Measurements from ENCODE around the gene AMOTL2. TPM values are rescaled to one million over a fixed set of nuclear protein-coding genes. Genes with fewer than 3 reads are reported as not detected.

Gene AMOTL2
- total RNA-seq, 1 experiment from 2014 or later: 172 TPM

DNA sequence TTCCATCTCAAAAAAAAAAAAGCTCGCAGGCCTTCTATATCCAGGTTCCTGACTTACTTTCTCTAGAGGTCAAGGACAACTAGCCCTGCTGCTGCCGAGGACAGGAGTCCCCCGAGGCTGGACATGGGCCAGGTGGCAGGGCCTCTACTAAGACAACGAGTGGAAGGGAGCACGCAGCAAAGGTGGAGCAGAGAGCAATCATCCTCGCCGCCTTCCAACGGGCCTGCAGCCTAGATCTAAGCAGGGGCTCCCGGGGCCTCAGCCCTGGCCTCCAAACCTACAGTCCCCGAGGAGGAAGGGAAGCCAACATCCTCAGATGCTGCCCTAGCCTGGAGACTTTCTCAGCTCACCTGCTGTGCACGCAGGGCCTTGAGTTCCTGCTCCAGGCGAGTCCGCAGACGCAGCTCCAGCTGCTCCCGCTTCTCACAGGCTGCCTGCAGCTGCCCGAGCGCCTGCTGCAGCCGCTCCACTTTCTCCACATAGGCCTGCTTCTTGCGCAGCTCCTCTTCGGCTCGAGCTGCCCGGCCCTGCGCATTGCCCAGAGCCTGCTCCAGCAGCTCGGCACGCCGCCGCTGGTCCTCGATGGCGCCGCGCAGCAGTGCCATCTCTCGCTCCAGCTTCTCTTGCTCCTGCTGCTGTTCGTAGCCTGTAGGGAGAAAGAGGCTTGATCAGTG lies 12.9 kb downstream of the AMOTL2 start:
- Histone ChIP-seq H3K9me3 (no peaks in the 10 kb centered on the region), H3K4me3 (no peak overlapping the region), H3K36me3 (peaks cover 96% of the 10 kb centered on the region), H3K27me3 (no peaks in the 10 kb centered on the region)
- DNase-seq: no peak

DNA sequence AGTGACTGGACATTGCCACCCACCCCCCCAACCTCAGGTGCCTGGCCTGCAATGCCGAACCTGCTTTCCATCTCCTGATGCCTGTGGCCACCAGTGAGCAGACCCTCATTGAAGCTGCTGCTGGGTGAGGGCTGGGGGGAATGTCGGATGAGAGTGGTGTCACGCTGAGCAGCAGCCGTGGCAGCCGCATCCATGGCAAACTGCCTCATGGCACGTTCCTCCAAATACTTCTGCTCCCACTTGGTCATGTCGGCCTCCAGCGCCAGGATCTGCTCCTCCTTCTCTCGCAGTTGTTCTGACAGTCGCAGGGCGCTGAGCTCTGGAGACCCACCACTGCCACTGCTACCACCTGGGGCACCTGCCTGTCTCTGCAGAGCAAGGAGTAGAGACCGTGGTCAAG lies 14.2 kb downstream of the AMOTL2 start:
- no peaks in the 10 kb centered on the region for H3K9me3 ChIP-seq
- H3K4me3 ChIP-seq: no peak overlapping the region
- H3K36me3 ChIP-seq: peaks cover 96% of the 10 kb centered on the region
- no peak for DNase-seq
- no peaks in the 10 kb centered on the region for H3K27me3 ChIP-seq

DNA sequence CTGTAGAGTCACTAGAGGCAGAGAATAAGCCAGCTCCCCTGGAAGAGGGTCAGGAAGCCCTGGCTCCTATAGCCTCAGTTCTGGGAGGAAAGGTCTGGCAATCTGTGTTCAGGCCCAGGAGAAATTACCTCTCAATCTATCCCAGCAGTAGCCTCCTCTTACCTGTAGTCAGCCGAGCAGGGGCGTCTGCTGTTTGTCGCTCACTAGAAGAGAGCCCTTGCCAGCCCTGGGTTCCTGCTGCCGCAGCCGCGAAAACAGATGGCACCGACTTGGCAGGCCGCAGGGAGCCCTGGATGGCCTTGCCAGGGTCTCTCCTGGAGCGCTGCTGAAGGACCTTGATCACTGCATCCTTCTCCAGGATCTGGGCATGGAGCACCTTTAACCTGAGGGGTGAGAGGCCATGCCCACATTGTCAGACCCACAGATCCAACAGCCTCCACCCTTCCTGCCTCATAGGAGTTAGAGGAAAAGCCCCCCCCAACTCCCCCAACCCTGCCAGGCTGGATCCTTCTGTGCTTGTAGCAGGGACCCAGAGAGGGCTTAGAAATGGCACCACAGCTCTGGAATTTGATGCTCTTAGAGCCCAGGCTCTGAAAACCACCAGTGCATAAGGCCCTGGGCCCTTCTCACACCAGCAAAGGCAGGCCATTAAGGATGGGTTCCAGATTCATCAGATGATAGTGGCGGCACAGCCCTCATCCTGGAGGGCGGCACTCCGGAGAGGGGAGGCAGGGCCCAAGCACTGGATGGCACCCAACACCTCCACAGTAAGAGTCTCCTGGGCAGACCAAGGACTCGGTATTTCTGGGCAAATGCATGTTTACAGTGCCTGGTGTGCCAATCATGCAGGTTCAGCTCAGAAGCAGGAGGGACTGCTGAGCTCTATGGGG lies 14.9 kb downstream of the AMOTL2 start:
- Histone ChIP-seq H3K36me3 (peaks cover 96% of the 10 kb centered on the region), H3K4me3 (no peak overlapping the region), H3K9me3 (no peaks in the 10 kb centered on the region), H3K27me3 (no peaks in the 10 kb centered on the region)
- DNase-seq: no peak

DNA sequence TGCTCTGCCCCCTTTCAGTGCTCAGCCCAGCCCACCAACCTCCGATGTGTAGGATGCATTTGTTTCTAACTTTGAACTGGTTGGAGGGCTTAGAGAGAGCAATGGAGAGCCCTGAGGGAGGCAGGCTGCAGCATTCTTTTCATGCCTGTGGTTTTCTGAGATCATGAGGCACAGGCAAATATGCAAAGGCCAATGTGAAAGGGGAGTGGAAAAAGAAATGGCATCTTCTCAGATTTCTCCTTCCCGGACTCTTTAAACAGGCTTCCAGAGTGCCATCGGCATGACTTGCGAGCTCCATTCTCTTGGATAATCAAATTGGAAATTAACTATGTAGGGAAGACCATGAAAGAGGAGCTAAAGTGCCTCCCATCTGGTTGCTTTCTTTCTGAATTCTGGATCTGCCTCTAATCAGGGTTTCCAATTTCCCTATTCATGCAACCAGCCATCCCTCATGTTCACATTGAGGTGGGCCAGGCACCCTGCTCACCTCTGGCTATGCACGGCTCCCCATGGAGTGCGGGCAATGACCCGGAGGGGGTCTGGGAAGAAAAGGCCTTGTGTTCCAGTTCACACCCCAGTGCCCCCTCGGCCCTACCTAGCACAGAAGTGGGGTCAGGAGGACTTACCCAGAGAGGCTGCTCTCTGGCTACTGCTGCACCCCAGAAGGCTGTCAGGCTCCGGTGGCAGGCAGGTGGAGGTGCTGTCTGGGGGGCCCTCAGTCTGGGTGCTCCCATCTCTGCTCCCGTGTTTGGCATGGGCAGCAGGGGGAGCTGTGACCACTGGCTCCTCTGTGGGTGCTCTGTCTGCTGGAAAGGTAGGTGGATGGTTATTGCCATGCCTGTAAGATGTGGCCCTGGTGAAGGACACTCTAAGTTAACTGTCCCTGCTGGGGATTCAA lies 16.1 kb downstream of the AMOTL2 start:
- Histone ChIP-seq H3K9me3 (no peaks in the 10 kb centered on the region), H3K4me3 (no peak overlapping the region), H3K36me3 (peaks cover 100% of the 10 kb centered on the region), H3K27me3 (no peaks in the 10 kb centered on the region)
- DNase-seq: peak; percentile 79

DNA sequence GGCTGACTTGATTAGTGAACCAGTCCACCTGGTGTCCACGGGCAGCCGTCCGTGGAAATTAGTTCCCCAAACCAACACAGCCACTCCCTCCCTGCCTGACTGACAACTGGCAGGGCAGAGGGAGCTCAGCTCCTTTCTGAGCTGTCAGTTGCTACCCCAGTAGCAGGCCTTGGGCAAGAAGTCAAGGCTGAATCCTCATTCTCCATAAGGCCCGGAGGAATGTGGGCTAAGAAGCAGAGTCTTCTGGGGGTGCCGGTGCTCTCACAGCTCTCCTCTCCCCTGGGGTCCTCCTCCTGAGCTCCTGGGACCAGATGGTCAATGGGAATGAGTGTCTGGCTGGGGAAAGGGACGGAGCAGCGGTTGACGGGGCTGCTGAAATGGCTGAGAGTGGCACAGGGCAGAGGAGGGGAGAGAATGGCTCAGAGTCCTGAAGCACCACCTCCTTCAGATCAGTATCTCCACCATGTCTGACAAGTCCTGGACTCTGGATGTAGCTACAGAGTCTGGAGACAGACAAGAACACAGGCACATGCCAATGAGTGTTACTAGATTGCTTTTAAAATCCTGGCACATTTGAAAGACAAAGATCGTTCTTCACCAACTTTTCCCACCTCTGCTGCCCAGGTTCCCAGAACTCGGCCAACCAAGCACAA lies 16.9 kb downstream of the AMOTL2 start:
- Histone ChIP-seq H3K9me3 (no peaks in the 10 kb centered on the region), H3K27me3 (no peaks in the 10 kb centered on the region), H3K4me3 (no peak overlapping the region), H3K36me3 (peaks cover 98% of the 10 kb centered on the region)
- DNase-seq: no peak

DNA sequence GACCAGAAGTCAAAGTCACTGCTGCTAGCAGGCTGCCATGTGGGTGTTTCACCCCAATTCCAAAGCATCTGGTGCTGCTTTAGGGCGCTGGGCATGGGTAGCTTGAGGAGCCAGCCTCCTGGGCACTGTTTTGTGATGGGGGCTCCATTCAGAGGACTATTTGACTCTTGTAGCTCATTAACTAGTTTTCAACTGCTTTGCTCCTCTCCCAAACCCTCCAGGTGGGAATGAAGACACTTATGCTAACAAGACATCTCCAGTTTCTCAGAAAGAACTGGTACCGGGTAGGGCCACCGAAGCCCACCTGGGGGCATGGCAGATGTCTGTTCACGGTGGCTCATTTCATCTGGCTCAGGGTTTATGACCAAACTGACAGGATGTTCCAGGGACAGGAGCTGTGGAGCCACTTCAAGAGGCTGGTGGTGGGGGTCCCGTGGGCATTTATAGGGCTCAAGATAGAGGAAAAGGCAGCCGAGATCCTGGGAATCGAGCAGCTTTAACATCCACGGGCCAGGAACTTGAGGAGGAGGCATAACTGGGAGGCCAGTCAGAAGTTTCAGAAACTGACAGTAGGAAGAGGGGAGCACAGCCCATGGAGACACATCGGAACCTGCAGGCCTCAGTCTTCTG lies 17.7 kb downstream of the AMOTL2 start:
- DNase-seq: no peak
- Histone ChIP-seq H3K9me3 (no peaks in the 10 kb centered on the region), H3K27me3 (no peaks in the 10 kb centered on the region), H3K4me3 (no peak overlapping the region), H3K36me3 (peaks cover 98% of the 10 kb centered on the region)

DNA sequence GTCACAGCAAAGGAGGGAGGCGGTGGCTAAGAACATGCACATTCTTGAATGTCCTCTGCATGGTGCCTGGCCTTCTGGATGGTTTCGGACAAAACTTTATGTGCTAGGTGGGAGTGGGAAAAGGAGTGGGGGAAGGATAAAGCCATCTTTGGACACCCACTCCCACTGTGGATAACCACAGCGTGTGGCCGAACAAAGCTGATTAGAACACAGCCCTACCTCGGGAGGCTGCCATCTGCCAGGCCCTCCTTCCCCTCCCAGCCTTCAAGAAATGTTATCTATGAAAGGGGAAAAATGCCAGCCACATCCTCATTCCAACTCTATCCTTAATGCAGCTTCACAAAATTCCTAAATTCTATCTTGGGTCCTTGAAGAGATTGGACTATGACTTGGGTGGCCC lies 18.8 kb downstream of the AMOTL2 start:
- no peak for DNase-seq
- peaks cover 91% of the 10 kb centered on the region for H3K36me3 ChIP-seq
- no peaks in the 10 kb centered on the region for H3K27me3 ChIP-seq
- no peaks in the 10 kb centered on the region for H3K9me3 ChIP-seq
- H3K4me3 ChIP-seq: no peak overlapping the region

DNA sequence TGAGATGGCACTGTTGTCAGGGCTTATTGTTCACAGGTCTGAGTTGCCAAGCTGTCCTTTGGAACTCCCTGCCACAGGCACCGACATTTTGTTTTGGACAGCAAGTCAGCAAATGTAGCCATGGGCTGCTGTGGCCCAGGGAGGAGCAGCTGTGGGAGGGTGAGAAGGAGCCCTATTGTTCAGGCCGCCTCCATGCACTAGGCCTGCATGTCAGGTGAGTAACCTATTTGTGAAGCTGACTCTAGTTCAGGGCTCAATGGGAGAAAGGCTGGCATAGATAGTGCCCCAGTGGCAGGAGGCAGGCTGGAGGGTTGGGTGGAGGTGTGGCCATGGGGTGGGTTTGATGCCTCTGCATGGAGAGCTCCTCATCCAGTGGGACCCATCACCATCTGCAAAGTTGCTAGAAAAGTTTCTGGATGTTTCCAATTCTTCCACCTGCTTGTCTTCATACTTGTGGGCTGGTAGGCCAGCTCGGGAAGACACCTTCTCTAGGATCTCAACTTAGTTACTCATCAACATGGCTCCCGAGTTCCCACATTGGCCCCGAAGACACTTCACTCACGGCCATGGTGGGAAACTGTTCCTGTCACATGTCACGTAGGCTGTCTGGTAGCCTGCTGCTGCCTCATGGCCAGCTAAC lies 19.5 kb downstream of the AMOTL2 start:
- peaks cover 85% of the 10 kb centered on the region for H3K36me3 ChIP-seq
- peak; percentile 24 for DNase-seq
- no peak overlapping the region for H3K4me3 ChIP-seq
- no peaks in the 10 kb centered on the region for H3K9me3 ChIP-seq
- no peaks in the 10 kb centered on the region for H3K27me3 ChIP-seq

DNA sequence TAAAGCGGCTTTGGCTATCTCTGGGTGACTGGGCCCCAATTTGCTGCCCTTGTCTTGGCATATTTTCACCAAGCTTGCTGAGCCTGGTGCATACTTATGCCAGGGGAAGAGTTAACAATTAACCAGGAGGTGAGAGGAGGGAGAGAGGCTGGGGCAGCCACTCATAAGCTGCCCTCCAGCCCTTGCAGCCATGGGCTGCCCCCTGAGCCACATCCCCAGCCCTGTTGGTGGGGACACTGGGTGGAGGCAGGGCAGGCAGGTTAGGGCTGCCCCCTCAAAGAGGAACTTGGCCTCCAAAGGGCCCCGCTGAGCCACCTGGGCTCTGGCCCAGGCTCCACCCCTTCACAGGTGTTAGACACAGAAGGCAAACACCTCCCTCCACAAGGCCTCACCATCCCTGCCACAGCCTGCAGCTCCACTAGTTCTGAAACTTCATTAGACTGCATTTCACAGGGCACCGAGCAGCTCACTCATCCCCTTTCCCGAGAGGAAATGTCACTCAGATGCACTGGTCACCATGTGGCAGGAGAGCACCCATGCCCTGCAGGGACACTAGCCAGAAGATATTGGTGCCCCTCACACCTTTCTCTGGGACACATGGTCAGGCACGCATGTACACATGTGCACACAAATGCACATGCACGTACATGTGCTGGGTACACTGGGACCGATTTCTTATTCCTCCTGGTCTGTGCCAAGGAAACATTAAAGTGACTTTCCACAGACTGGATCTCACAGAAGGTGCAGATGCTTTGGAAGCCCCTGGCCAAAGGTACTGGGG lies 20.2 kb downstream of the AMOTL2 start:
- H3K4me3 ChIP-seq: no peak overlapping the region
- H3K27me3 ChIP-seq: no peaks in the 10 kb centered on the region
- peaks cover 78% of the 10 kb centered on the region for H3K36me3 ChIP-seq
- H3K9me3 ChIP-seq: no peaks in the 10 kb centered on the region
- peak; percentile 17 for DNase-seq

DNA sequence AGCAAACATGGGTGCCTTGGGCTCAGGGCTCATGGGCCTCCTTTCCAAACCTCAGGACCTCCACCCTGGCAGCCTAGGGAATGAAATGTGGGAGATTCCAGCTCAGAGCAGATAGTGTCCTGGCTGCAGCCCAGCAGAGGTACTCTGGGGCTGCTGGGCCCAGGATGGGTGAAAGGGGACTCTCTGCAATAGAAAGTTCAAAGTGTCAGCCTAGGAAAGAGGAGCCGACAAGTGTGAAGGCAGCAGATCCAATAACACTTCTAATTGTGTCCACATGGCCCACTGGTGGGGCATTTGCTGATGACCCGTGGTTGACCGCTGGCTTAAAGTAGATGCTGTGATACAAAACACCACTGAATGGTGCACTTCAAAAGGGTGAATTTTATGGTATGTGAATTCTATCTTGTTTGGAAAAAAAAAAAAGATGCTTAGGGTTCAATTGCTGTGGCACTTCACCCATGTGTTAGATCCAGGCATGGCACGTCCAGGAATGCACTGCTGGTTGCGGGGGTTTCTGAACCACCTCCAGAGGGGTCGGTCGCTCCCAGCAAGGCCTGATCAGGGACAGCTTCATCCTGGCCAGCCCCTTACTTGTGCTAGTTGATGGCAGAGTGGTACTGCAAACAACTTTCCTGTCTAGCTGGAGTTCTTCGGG lies 20.9 kb downstream of the AMOTL2 start:
- DNase-seq: peak; percentile 28
- no peaks in the 10 kb centered on the region for H3K27me3 ChIP-seq
- H3K9me3 ChIP-seq: no peaks in the 10 kb centered on the region
- H3K36me3 ChIP-seq: peaks cover 70% of the 10 kb centered on the region
- H3K4me3 ChIP-seq: no peak overlapping the region

DNA sequence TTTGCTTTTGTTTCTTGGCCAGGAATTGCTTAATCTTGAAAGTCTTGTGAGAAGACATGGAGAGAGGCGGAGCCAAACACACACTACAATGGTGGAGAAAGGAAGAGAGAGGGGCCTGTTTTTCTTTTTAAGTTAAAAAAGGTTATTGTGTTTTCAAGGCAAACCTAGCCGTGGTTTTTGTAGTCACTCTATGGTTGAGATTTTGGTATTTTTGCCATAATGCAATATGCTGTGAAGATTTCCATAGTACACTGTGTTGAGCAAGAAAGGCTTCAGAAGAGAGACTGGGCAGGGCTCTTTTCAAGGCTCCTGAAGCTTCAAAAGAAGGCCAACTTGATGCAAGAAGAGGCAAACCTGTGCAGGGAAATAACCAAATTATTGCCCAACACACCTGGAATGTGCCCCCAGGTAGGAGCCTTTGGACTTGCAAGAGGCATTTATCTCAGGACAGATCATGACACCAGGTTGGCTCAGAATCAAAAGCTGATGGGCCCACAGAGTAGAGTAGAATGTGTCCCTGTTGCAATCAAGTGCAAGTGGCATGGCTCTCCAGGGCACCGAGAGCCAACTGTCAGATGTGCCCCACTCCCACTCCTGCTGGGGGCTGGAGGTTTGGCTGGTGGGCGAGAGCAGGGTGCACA lies 22.1 kb downstream of the AMOTL2 start:
- peaks cover under 1% of the 10 kb centered on the region; the same call in 1 of the 2 replicates for H3K9me3 ChIP-seq
- no peak for DNase-seq
- peaks cover 59% of the 10 kb centered on the region for H3K36me3 ChIP-seq
- no peaks in the 10 kb centered on the region for H3K27me3 ChIP-seq
- H3K4me3 ChIP-seq: no peak overlapping the region

DNA sequence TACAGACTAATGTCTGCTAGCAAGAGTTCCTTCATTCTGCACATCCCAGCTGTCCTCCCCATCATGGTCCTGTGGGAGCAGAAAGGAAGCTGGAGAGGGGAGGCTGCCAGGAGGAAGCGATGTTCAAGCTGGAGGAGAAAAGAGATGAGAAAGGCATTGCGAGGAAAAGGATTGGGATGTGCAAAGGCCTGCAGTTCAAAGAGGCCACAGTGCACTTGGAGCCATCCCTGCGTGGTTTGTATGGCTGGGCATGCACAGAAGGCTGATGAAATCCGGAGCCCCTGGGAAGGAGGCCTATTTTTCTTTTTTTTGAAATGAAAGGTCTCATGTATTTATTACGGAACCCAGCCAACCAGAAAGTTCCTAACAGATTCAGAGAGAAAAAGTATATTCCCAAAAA lies 22.8 kb downstream of the AMOTL2 start:
- Histone ChIP-seq H3K27me3 (no peaks in the 10 kb centered on the region), H3K9me3 (peaks cover 8% of the 10 kb centered on the region), H3K4me3 (no peak overlapping the region), H3K36me3 (peaks cover 52% of the 10 kb centered on the region)
- no peak for DNase-seq

DNA sequence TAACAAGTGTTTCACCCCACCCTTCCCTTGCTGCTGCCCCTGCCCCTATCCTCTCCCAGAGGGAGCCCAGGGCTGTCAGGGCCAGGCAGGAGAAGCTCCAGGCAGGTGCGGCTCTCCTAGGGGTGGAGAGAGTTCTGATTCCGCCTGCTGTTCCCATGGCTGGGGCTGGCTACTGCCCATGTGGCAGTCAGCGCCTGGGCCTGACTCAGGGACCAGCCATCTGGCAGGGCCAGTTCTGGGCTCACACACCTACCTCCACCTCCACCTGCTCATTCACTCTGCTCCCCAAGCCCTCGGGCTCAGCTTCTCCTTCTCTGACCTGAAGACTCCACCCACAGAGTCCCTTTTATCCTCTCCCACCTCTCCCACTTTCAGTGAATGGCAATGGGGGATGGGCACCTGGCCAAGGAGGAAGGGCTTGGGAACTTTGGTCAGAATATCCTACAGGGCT lies 23.4 kb downstream of the AMOTL2 start:
- no peak overlapping the region for H3K4me3 ChIP-seq
- DNase-seq: peak; percentile 36
- H3K36me3 ChIP-seq: peaks cover 46% of the 10 kb centered on the region

DNA sequence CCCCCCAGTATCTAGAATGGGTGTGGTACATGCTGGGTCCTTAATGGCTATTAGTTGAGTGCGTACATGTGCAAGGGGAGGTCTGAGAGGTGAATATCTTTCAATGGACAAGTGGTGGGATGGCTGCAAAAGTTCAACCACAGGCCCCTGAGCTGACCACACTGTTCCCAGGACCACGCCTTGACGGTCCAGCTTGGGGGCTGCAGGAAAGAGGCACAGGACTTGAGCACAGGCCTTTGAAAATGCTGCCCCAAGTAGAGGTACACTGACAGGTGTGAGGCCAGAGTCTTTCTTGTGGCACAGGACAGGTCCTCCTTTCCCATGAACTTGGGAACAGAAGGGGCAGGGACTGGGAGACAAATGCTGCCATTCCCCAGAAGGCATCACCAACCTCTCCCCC lies 24.0 kb downstream of the AMOTL2 start:
- Histone ChIP-seq H3K4me3 (no peak overlapping the region), H3K27me3 (no peaks in the 10 kb centered on the region), H3K9me3 (peaks cover 10% of the 10 kb centered on the region), H3K36me3 (peaks cover 40% of the 10 kb centered on the region)
- no peak for DNase-seq

More for the DNA sequence above, 23.4 kb downstream of the AMOTL2 start:
- H3K9me3 ChIP-seq: peaks cover 10% of the 10 kb centered on the region
- H3K27me3 ChIP-seq: no peaks in the 10 kb centered on the region
